B cell (primary cell): Measurements from ENCODE around the gene CPNE4. TPM values are rescaled to one million over a fixed set of nuclear protein-coding genes. Genes with fewer than 3 reads are reported as not detected.
"Not testable (repeated sequence)": the region's sequence is repeated elsewhere in the genome, so short reads cannot be mapped to it uniquely, and the experiment has no call there.

Source experiments
- ATAC-seq: fragments of 200-7000 bp; cut with Tn5 transposase; one replicate; pipeline ENCODE4 v1.10.0; 2021; ENCODE audit warnings: low read depth, mild to moderate bottlenecking, moderate number of reproducible peaks, moderate library complexity
- CTCF ChIA-PET: fragments of 350-600 bp; sonication (Branson Sonifier 250); formaldehyde crosslinking; loops from one replicate; lab custom pipeline; 2021; ENCODE audit warnings: antibody characterized with exemption, inconsistent platforms; lab: Charles Lee
- POLR2A ChIA-PET: fragments of 350-600 bp; sonication (Branson Sonifier 250); formaldehyde crosslinking; loops from one replicate; lab custom pipeline; 2021; ENCODE audit warnings: antibody characterized with exemption; lab: Charles Lee
- DNase-seq: peaks from one replicate; pipeline ENCODE4 v3.0.0; 2013
- H2AFZ ChIP-seq: 2 replicates; pipeline ENCODE4 v1.6.1; 2012; ENCODE audit warnings: mild to moderate bottlenecking, low read depth, low read length; ENCODE audit not compliant: insufficient read depth, poor library complexity, severe bottlenecking
- H3K27ac ChIP-seq, 2 donors: 1 replicate in 1 of 2; 2 replicates in 1 of 2; pipeline ENCODE4 v1.5.1; 2012 to 2013; ENCODE audit warnings: low read length in 2 of 2, mild to moderate bottlenecking in 2 of 2, moderate library complexity in 1 of 2
- H3K27me3 ChIP-seq, 4 experiments: fragments of 200-600 bp in 1 of 4; sonication (generic) in 1 of 4; replicated peaks in 1 of 4; 1 replicate in 2 of 4; 2 replicates in 2 of 4; pipeline versions ENCODE4 v1.6.1 to v1.7.0; 2013 to 2016; ENCODE audit warnings: low read length in 3 of 4, mild to moderate bottlenecking in 2 of 4, mixed read lengths in 1 of 4, moderate library complexity in 1 of 4; ENCODE audit not compliant: insufficient read depth in 4 of 4, control insufficient read depth in 3 of 4; ENCODE audit errors: control extremely low read depth in 1 of 4
- H3K36me3 ChIP-seq, 2 experiments: replicated peaks in 1 of 2; 1 replicate in 1 of 2; 2 replicates in 1 of 2; pipeline versions ENCODE4 v1.6.1 to v1.7.1; 2013; ENCODE audit warnings: low read length in 1 of 2; ENCODE audit not compliant: insufficient read depth in 2 of 2, control insufficient read depth in 1 of 2; ENCODE audit errors: control extremely low read depth in 1 of 2, extremely low read depth in 1 of 2
- H3K4me1 ChIP-seq, 2 donors: fragments of 200-600 bp in 1 of 2; sonication (generic) in 1 of 2; 1 replicate in 1 of 2; 2 replicates in 1 of 2; pipeline versions ENCODE4 v1.5.1 to v1.6.1; 2013 to 2017; ENCODE audit warnings: low read length in 2 of 2; ENCODE audit not compliant: control insufficient read depth in 2 of 2, insufficient read depth in 2 of 2
- H3K4me2 ChIP-seq: replicated peaks from 2 replicates; pipeline ENCODE3; 2012; ENCODE audit warnings: mild to moderate bottlenecking, low read depth, low read length; ENCODE audit not compliant: poor library complexity, severe bottlenecking
- H3K4me3 ChIP-seq, 5 experiments: fragments of 200-600 bp in 1 of 5; sonication (generic) in 1 of 5; 1 replicate in 3 of 5; 2 replicates in 2 of 5; pipeline versions ENCODE4 v1.5.1 to v1.7.0; 2011 to 2016; ENCODE audit warnings: low read length in 4 of 5, mild to moderate bottlenecking in 4 of 5, low read depth in 2 of 5, control low read depth in 1 of 5, moderate library complexity in 1 of 5; ENCODE audit not compliant: insufficient read depth in 1 of 5; ENCODE audit errors: control extremely low read depth in 1 of 5, extremely low read depth in 1 of 5
- H3K79me2 ChIP-seq: fragments of 200-600 bp; sonication (generic); one replicate; pipeline ENCODE4 v1.6.0; 2016; ENCODE audit warnings: low read length; ENCODE audit not compliant: control insufficient read depth, insufficient read depth
- H3K9ac ChIP-seq: fragments of 200-600 bp; sonication (generic); 2 replicates; pipeline ENCODE4 v1.6.1; 2017; ENCODE audit warnings: mild to moderate bottlenecking, low read length, moderate library complexity
- H3K9me3 ChIP-seq, 3 donors: one replicate each; pipeline versions ENCODE4 v1.6.1 to v1.7.1; 2013; ENCODE audit warnings: low read length in 2 of 3; ENCODE audit not compliant: control insufficient read depth in 2 of 3, insufficient read depth in 1 of 3; ENCODE audit errors: control extremely low read depth in 1 of 3
- H4K20me1 ChIP-seq: 2 replicates; pipeline ENCODE4 v1.6.0; 2012; ENCODE audit warnings: mild to moderate bottlenecking, low read length; ENCODE audit not compliant: insufficient read depth, control insufficient read depth, poor library complexity, severe bottlenecking
- H3K27ac Mint-ChIP-seq: one replicate; pipeline ENCODE4 v1.8.0; 2021; ENCODE audit warnings: mixed read lengths
- H3K27me3 Mint-ChIP-seq: one replicate; pipeline ENCODE4 v1.8.0; 2021; ENCODE audit warnings: mixed read lengths
- H3K4me1 Mint-ChIP-seq: one replicate; pipeline ENCODE4 v1.8.0; 2021; ENCODE audit warnings: mixed read lengths
- H3K4me3 Mint-ChIP-seq: one replicate; pipeline ENCODE4 v1.8.0; 2021; ENCODE audit warnings: mixed read lengths
- H3K9me3 Mint-ChIP-seq: one replicate; pipeline ENCODE4 v1.8.0; 2022; ENCODE audit warnings: mixed read lengths; ENCODE audit not compliant: insufficient read depth
- EZH2 ChIP-seq: IDR thresholded peaks from 2 replicates; pipeline ENCODE4 v1.6.1; 2012; ENCODE audit warnings: borderline replicate concordance, low read depth, mild to moderate bottlenecking, moderate library complexity, low read length; ENCODE audit not compliant: insufficient read depth, poor library complexity, severe bottlenecking
- WGBS: methylation state at CpG from one replicate; pipeline ENCODE4 v1.1.5; 2013; ENCODE audit warnings: missing lambda C conversion rate; ENCODE audit not compliant: insufficient coverage; 5-methylcytosine and 5-hydroxymethylcytosine counted together
- intact Hi-C: fragments of 100-400 bp; cut with micrococcal nuclease; formaldehyde crosslinking; loops from one replicate; pipeline ENCODE4 v1.10.0; 2022
- polyA plus RNA-seq: library from polyadenylated mRNA; depleted of rRNA; stranded (reverse); fragments of >200 nt; gene quantifications from 2 replicates; pipeline ENCODE4 v1.2.3, GENCODE V29; 2012
- total RNA-seq, 2 donors: library from RNA; stranded (reverse); fragments of 120-200 nt in 1 of 2; gene quantifications; 1 replicate in 1 of 2; 2 replicates in 1 of 2; pipeline versions ENCODE4 v1.2.3 to v1.2.4, GENCODE V29; 2013 to 2022
- TF ChIP-seq, protein P1 (sequence below): fragments of 200-600 bp; IDR thresholded peaks from one replicate; pipeline ENCODE4 v1.8.0; 2022; ENCODE audit warnings: antibody characterized with exemption, mild to moderate bottlenecking

The CPNE4 gene
- total and polyA plus RNA-seq, 2 donors (not counting 1 experiment from before 2014, with no cell fraction given), result not detected

DNA sequence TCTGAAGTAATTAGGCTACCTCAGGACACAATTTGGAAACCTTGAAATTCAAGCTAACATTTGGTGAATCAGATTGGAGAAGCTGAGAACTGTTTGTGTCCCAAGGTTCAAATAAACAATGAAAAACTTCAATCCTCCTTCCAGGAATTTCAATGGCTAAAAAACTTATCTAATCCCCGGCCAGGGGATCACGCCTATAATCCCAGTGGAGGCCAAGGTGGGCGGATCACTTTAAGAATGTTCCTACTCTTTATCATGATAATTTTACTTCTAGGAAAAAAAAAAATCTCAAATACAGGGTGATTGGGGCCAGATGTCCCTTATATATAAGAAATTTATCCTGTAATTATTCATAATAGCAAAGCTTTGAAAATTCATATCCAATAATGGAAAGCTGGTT is 139.0 kb downstream of the CPNE4 start:
- ChIA-PET POLR2A (no interaction called here), CTCF (no interaction called here)
- H3K9me3 Mint-ChIP-seq, result no peaks in the 10 kb centered on the region
- H3K4me3 Mint-ChIP-seq, result no peak overlapping the region
- no peak for TF ChIP-seq EZH2
- TF ChIP-seq, protein P1, sequence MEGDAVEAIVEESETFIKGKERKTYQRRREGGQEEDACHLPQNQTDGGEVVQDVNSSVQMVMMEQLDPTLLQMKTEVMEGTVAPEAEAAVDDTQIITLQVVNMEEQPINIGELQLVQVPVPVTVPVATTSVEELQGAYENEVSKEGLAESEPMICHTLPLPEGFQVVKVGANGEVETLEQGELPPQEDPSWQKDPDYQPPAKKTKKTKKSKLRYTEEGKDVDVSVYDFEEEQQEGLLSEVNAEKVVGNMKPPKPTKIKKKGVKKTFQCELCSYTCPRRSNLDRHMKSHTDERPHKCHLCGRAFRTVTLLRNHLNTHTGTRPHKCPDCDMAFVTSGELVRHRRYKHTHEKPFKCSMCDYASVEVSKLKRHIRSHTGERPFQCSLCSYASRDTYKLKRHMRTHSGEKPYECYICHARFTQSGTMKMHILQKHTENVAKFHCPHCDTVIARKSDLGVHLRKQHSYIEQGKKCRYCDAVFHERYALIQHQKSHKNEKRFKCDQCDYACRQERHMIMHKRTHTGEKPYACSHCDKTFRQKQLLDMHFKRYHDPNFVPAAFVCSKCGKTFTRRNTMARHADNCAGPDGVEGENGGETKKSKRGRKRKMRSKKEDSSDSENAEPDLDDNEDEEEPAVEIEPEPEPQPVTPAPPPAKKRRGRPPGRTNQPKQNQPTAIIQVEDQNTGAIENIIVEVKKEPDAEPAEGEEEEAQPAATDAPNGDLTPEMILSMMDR, result no peak
- WGBS, result no CpG with 5 or more reads among the region's 3 CpGs
- H3K4me3 ChIP-seq, result no peak overlapping the region
- H3K4me1 ChIP-seq, result no peaks in the 10 kb centered on the region
- no peak overlapping the region for H3K4me2 ChIP-seq
- no peaks in the 10 kb centered on the region for H3K4me1 Mint-ChIP-seq
- H3K27ac Mint-ChIP-seq, result no peak overlapping the region
- no peaks in the 10 kb centered on the region for H3K79me2 ChIP-seq
- H4K20me1 ChIP-seq, result no peaks in the 10 kb centered on the region
- intact Hi-C loops, result no loop called here
- H3K9me3 ChIP-seq, result no peaks in the 10 kb centered on the region
- H3K27ac ChIP-seq, result no peak overlapping the region
- H3K36me3 ChIP-seq, result no peaks in the 10 kb centered on the region
- ATAC-seq, result no peak
- no peak overlapping the region for H2AFZ ChIP-seq
- no peaks in the 10 kb centered on the region for H3K27me3 ChIP-seq
- no peak overlapping the region for H3K9ac ChIP-seq
- no peaks in the 10 kb centered on the region for H3K27me3 Mint-ChIP-seq
- no peak for DNase-seq

DNA sequence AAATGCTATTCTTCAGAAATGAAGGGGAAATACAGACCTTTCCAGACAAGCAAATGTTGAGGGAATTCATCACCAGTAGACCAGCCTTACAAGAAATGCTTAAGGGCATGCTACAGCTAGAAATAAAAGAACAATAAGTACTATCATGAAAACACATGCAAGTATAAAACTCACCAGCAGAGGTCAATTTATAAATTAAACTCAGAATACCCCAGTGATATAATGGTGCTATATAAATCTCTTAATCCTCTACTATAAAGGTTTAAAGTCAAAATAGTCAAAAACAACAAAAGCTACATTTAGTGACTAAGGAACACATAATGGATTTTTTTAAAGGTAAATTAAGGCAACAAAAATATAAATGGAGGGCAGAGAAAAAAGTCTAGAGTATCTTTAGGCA is 142.5 kb downstream of the CPNE4 start:
- TF ChIP-seq EZH2, result no peak
- TF ChIP-seq, protein P1, result no peak
- no peak overlapping the region for H3K9ac ChIP-seq
- no peak overlapping the region for H3K4me2 ChIP-seq
- H3K4me3 ChIP-seq, result no peak overlapping the region
- intact Hi-C loops, result no loop called here
- ATAC-seq (no peak), DNase-seq (no peak)
- no peak overlapping the region for H3K27ac ChIP-seq
- H2AFZ ChIP-seq, result no peak overlapping the region
- no peaks in the 10 kb centered on the region for H3K4me1 Mint-ChIP-seq
- peaks cover under 1% of the 10 kb centered on the region for H3K27me3 Mint-ChIP-seq
- ChIA-PET CTCF (no interaction called here), POLR2A (no interaction called here)
- no peaks in the 10 kb centered on the region for H3K9me3 Mint-ChIP-seq
- no peaks in the 10 kb centered on the region for H3K9me3 ChIP-seq
- H3K4me1 ChIP-seq, result no peaks in the 10 kb centered on the region
- H3K4me3 Mint-ChIP-seq, result no peak overlapping the region
- no peaks in the 10 kb centered on the region for H3K27me3 ChIP-seq
- H3K36me3 ChIP-seq, result no peaks in the 10 kb centered on the region
- no peaks in the 10 kb centered on the region for H3K79me2 ChIP-seq
- H3K27ac Mint-ChIP-seq, result no peak overlapping the region
- H4K20me1 ChIP-seq, result no peaks in the 10 kb centered on the region

DNA sequence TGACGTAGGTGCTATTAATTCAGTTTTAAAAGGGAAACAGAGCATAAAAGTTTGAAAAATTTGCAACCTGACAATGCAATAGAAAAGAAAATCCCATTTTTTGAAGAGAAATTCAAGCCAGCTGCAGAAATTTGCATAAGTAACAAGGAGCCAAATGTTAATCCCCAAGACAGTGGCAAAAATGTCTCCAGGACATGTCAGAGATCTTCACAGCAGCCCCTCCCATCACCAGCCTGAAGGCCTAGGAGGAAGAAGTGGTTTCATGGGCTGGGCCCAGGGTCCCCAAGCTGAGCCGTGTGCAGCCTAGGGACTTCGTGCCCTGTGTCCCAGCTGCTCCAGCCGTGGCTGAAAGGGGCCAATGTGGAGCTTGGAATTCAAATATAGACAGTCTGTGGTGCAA is 148.9 kb downstream of the CPNE4 start:
- intact Hi-C loops, DNase-seq, H3K27ac Mint-ChIP-seq, H3K27me3 Mint-ChIP-seq, H3K9me3 Mint-ChIP-seq, H4K20me1 ChIP-seq, H2AFZ ChIP-seq, ATAC-seq, POLR2A ChIA-PET, H3K4me1 ChIP-seq, CTCF ChIA-PET, H3K4me1 Mint-ChIP-seq, H3K9ac ChIP-seq, H3K79me2 ChIP-seq, H3K4me3 ChIP-seq, H3K9me3 ChIP-seq, H3K27me3 ChIP-seq, H3K4me3 Mint-ChIP-seq, H3K4me2 ChIP-seq, H3K27ac ChIP-seq, H3K36me3 ChIP-seq: not testable (repeated sequence)
- WGBS, result 27% methylated on average over 2 of the region's 4 CpGs
